HEK293 (cell line): ENCODE results near the gene SGMS1.

Experiments
- CTCF ChIP-seq: fragments of 450-650 bp; formaldehyde crosslinking; IDR thresholded peaks from 2 replicates; pipeline ENCODE4 v1.5.1; 2016; ENCODE audit warnings: missing biosample characterization, missing genetic modification characterization
- PRDM2 ChIP-seq: fragments of 450-650 bp; formaldehyde crosslinking; IDR thresholded peaks from 2 replicates; pipeline ENCODE4 v1.5.1; 2016; ENCODE audit warnings: missing biosample characterization, missing genetic modification characterization, borderline replicate concordance
- TRIM28 ChIP-seq: IDR thresholded peaks from 2 replicates; pipeline ENCODE4 v1.6.1; 2011; ENCODE audit warnings: low read length, control low read depth, borderline replicate concordance
- ZBTB48 ChIP-seq: fragments of 450-650 bp; formaldehyde crosslinking; IDR thresholded peaks from 2 replicates; pipeline ENCODE4 v1.5.1; 2016; ENCODE audit warnings: missing biosample characterization, missing genetic modification characterization
- ZNF23 ChIP-seq: fragments of 450-650 bp; formaldehyde crosslinking; IDR thresholded peaks from 2 replicates; pipeline ENCODE4 v1.5.1; 2016; ENCODE audit warnings: missing biosample characterization, missing genetic modification characterization, borderline replicate concordance
- ZNF274 ChIP-seq, 2 experiments: fragments of 200-500 bp in 1 of 2; fragments of 450-650 bp in 1 of 2; sonication (Bioruptor generic) in 1 of 2; formaldehyde crosslinking in 1 of 2; IDR thresholded peaks; 2 replicates each; pipeline versions ENCODE4 v1.5.1 to v1.6.1; 2014 to 2016; ENCODE audit warnings: borderline replicate concordance in 1 of 2, inconsistent platforms in 1 of 2, low read length in 1 of 2, missing biosample characterization in 1 of 2, missing genetic modification characterization in 1 of 2
- ZNF488 ChIP-seq: fragments of 450-650 bp; formaldehyde crosslinking; IDR thresholded peaks from 2 replicates; pipeline ENCODE4 v1.5.1; 2016; ENCODE audit warnings: missing biosample characterization, missing genetic modification characterization
- ZNF76 ChIP-seq: fragments of 450-650 bp; formaldehyde crosslinking; IDR thresholded peaks from 2 replicates; pipeline ENCODE4; 2016; ENCODE audit warnings: low read depth, missing biosample characterization, missing genetic modification characterization, borderline replicate concordance
- TF ChIP-seq, protein P1 (sequence below): fragments of 450-650 bp; IDR thresholded peaks from 2 replicates; pipeline ENCODE4 v1.5.1; 2018; ENCODE audit warnings: missing biosample characterization, missing genetic modification characterization
- TF ChIP-seq, protein P2 (sequence below): fragments of 450-650 bp; formaldehyde crosslinking; IDR thresholded peaks from 2 replicates; pipeline ENCODE4 v1.5.1; 2017; ENCODE audit warnings: missing biosample characterization, missing genetic modification characterization

DNA sequence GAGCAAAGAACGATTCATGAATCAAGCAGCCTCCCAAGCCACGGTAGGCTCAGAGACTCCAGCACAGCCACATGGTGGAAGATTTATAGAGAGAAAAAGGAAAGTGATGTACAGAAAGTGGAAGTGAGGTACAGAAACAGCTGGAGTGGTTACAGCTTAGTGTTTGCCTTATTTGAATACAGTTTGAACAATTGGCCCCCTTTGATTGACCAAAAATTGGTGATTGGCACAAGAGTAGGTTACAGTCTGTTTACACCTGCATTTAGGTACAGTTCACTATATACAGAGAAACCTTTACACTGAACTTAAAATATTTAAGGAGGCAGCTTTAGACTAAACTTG, 236.1 kb downstream of the SGMS1 start:
- TF ChIP-seq ZBTB48 (tag by site-specific recombination) (no peak), CTCF (tag by site-specific recombination) (no peak), ZNF488 (tag by site-specific recombination) (no peak), ZNF76 (tag by site-specific recombination) (no peak), ZNF23 (tag by site-specific recombination) (no peak), ZNF274 (IDR thresholded peaks at IDR 0.05; ENCODE audit: low read length) (no peak), ZNF274 (tag by site-specific recombination; IDR thresholded peaks at IDR 0.05; ENCODE audit: borderline replicate concordance) (no peak), PRDM2 (tag by site-specific recombination) (no peak), TRIM28 (no peak)
- TF ChIP-seq, protein P1, sequence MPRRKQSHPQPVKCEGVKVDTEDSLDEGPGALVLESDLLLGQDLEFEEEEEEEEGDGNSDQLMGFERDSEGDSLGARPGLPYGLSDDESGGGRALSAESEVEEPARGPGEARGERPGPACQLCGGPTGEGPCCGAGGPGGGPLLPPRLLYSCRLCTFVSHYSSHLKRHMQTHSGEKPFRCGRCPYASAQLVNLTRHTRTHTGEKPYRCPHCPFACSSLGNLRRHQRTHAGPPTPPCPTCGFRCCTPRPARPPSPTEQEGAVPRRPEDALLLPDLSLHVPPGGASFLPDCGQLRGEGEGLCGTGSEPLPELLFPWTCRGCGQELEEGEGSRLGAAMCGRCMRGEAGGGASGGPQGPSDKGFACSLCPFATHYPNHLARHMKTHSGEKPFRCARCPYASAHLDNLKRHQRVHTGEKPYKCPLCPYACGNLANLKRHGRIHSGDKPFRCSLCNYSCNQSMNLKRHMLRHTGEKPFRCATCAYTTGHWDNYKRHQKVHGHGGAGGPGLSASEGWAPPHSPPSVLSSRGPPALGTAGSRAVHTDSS (tag by site-specific recombination), result no peak
- TF ChIP-seq, protein P2, sequence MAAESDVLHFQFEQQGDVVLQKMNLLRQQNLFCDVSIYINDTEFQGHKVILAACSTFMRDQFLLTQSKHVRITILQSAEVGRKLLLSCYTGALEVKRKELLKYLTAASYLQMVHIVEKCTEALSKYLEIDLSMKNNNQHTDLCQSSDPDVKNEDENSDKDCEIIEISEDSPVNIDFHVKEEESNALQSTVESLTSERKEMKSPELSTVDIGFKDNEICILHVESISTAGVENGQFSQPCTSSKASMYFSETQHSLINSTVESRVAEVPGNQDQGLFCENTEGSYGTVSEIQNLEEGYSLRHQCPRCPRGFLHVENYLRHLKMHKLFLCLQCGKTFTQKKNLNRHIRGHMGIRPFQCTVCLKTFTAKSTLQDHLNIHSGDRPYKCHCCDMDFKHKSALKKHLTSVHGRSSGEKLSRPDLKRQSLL (tag by site-specific recombination), result no peak
